Gastroesophageal sphincter (tissue), 3 donors: ENCODE results near the gene PISD.

Experiments
- CTCF ChIP-seq, 4 experiments: fragments of 200-600 bp in 2 of 4; fragments of 450-650 bp in 2 of 4; sonication (generic) in 1 of 4; IDR thresholded peaks; one replicate each; pipeline ENCODE4 v1.5.1; 2017 to 2019; ENCODE audit warnings: antibody characterized with exemption in 4 of 4, mild to moderate bottlenecking in 2 of 4, moderate library complexity in 2 of 4
- POLR2A ChIP-seq, 2 donors: fragments of 450-650 bp; IDR thresholded peaks; one replicate each; pipeline ENCODE4 v1.6.1; 2017; ENCODE audit warnings: antibody characterized with exemption in 2 of 2, mild to moderate bottlenecking in 2 of 2, moderate library complexity in 1 of 2
- POLR2AphosphoS5 ChIP-seq: sonication (generic); formaldehyde crosslinking; IDR thresholded peaks from one replicate; pipeline ENCODE4 v1.6.1; 2017; ENCODE audit warnings: antibody characterized with exemption

- TF ChIP-seq CTCF (IDR thresholded peaks at IDR 0.05) (no peak), POLR2A (IDR thresholded peaks at IDR 0.05) (no peak), POLR2AphosphoS5 (no peak)
Observed at GRCh38 chr22:31629741-31630184, 32.3 kb downstream of the PISD start.
